GM12878 (cell line): ENCODE data around the gene MAML3. TPM values are rescaled to one million over a fixed set of nuclear protein-coding genes. Genes with fewer than 3 reads are reported as not detected.

ENCODE experiments used
- ATAC-seq: fragments of 200-7000 bp; cut with Tn5 transposase; 3 replicates; pipeline ENCODE4 v1.9.1; 2020; ENCODE audit warnings: mild to moderate bottlenecking, moderate library complexity
- BruUV-seq: library from RNA; stranded (reverse); fragments of 400-500 nt; replicated peaks from 2 replicates; lab custom pipeline; 2021; lab: Mats Ljungman, UMichigan
- CTCF ChIA-PET: fragments of 300-600 bp; sonication (Branson Sonifier 250); formaldehyde crosslinking; extraction: SDS; loops from one replicate; lab custom pipeline; 2021; ENCODE audit warnings: inconsistent platforms; lab: Yijun Ruan, JAX
- POLR2A ChIA-PET: fragments of 350-600 bp; formaldehyde crosslinking; extraction: SDS; loops from one replicate; lab custom pipeline; 2021; ENCODE audit warnings: inconsistent platforms; lab: Charles Lee
- RAD21 ChIA-PET: fragments of 300-600 bp; sonication (Branson Sonifier 250); formaldehyde crosslinking; loops from one replicate; lab custom pipeline; 2023; ENCODE audit warnings: antibody characterized with exemption; ENCODE audit not compliant: unreplicated experiment; lab: Charles Lee
- SMC1A ChIA-PET: fragments of 300-600 bp; sonication (Branson Sonifier 250); formaldehyde crosslinking; loops from one replicate; lab custom pipeline; 2023; ENCODE audit not compliant: unreplicated experiment, uncharacterized antibody; lab: Charles Lee
- DNase-seq: peaks from one replicate; pipeline ENCODE4 v3.0.0-alpha.2; 2011; ENCODE audit warnings: low read depth, low spot score
- FAIRE-seq: peaks from 3 replicates; lab custom pipeline; 2011; peaks lifted over from hg19 to GRCh38; lab: Jason Lieb, UNC
- H2AFZ ChIP-seq: 2 replicates; pipeline ENCODE4 v1.6.0; 2011; ENCODE audit warnings: low read depth, low read length, control low read depth; ENCODE audit not compliant: control insufficient read depth
- H3K27ac ChIP-seq: 2 replicates; pipeline ENCODE4 v1.5.1; 2011; ENCODE audit warnings: control low read depth; ENCODE audit not compliant: control insufficient read depth, insufficient read depth
- H3K27me3 ChIP-seq, 2 experiments: replicated peaks in 1 of 2; 2 replicates each; pipeline versions ENCODE4 v1.6.0 to v1.6.1; 2011; ENCODE audit warnings: low read length in 1 of 2; ENCODE audit not compliant: control insufficient read depth in 2 of 2, insufficient read depth in 2 of 2
- H3K36me3 ChIP-seq, 2 experiments: 2 replicates each; pipeline ENCODE4 v1.5.1; 2011; ENCODE audit warnings: low read length in 1 of 2; ENCODE audit not compliant: control insufficient read depth in 2 of 2, insufficient read depth in 2 of 2
- H3K4me1 ChIP-seq: 2 replicates; pipeline ENCODE4 v1.6.1; 2011; ENCODE audit warnings: mild to moderate bottlenecking, low read length, moderate library complexity, mixed read lengths; ENCODE audit not compliant: control insufficient read depth, insufficient read depth
- H3K4me2 ChIP-seq: 2 replicates; pipeline ENCODE4 v1.6.0; 2011; ENCODE audit warnings: control low read depth; ENCODE audit not compliant: control insufficient read depth, insufficient read depth
- H3K4me3 ChIP-seq: fragments of 200-600 bp; sonication (generic); 2 replicates; pipeline ENCODE4 v1.5.1; 2016
- H3K79me2 ChIP-seq: 2 replicates; pipeline ENCODE4 v1.6.0; 2011; ENCODE audit warnings: low read length; ENCODE audit not compliant: control insufficient read depth, insufficient read depth
- H3K9ac ChIP-seq: 2 replicates; pipeline ENCODE4 v1.8.0; 2011; ENCODE audit warnings: low read length, control low read depth, mixed read lengths; ENCODE audit not compliant: control insufficient read depth, insufficient read depth
- H3K9me3 ChIP-seq: replicated peaks from 3 replicates; pipeline ENCODE4 v1.5.1; 2011; ENCODE audit warnings: mild to moderate bottlenecking, low read length; ENCODE audit not compliant: control insufficient read depth, insufficient read depth
- H4K20me1 ChIP-seq: 2 replicates; pipeline ENCODE4 v1.6.0; 2011; ENCODE audit not compliant: control insufficient read depth, insufficient read depth
- BCL11A ChIP-seq: IDR thresholded peaks from 2 replicates; pipeline ENCODE4 v1.6.1; 2011; ENCODE audit warnings: low read depth, low read length
- BRCA1 ChIP-seq: IDR thresholded peaks from 2 replicates; pipeline ENCODE4 v1.6.1; 2011; ENCODE audit warnings: low read depth, low read length, improper control_type of control experiment
- E2F8 ChIP-seq: fragments of 450-650 bp; IDR thresholded peaks from 2 replicates; pipeline ENCODE4 v1.6.1; 2018; ENCODE audit warnings: mild to moderate bottlenecking, low read depth, moderate library complexity; ENCODE audit not compliant: partially characterized antibody
- MYB ChIP-seq: fragments of 150-350 bp; IDR thresholded peaks from 2 replicates; pipeline ENCODE4 v1.6.1; 2014; ENCODE audit warnings: mild to moderate bottlenecking, low read depth, low read length, borderline replicate concordance
- NFXL1 ChIP-seq: fragments of 450-650 bp; IDR thresholded peaks from 2 replicates; pipeline ENCODE4 v1.6.1; 2017; ENCODE audit warnings: antibody characterized with exemption, mild to moderate bottlenecking, borderline replicate concordance
- PAX8 ChIP-seq: fragments of 450-650 bp; IDR thresholded peaks from 2 replicates; pipeline ENCODE4 v1.6.1; 2017; ENCODE audit warnings: mild to moderate bottlenecking, moderate library complexity
- RAD51 ChIP-seq: fragments of 450-650 bp; IDR thresholded peaks from 2 replicates; pipeline ENCODE4 v1.6.1; 2016; ENCODE audit warnings: moderate library complexity, mild to moderate bottlenecking, inconsistent platforms
- RB1 ChIP-seq: fragments of 450-650 bp; formaldehyde crosslinking; IDR thresholded peaks from 2 replicates; pipeline ENCODE4 v1.6.1; 2017; ENCODE audit warnings: mild to moderate bottlenecking, borderline replicate concordance
- RBBP5 ChIP-seq: fragments of 200-600 bp; sonication (generic); conservative IDR thresholded peaks from 2 replicates; pipeline ENCODE4 v1.6.1; 2016
- REST ChIP-seq: IDR thresholded peaks from 2 replicates; pipeline ENCODE4 v1.6.1; 2012; ENCODE audit warnings: mild to moderate bottlenecking, low read depth, low read length
- SMC3 ChIP-seq: IDR thresholded peaks from 2 replicates; pipeline ENCODE4 v1.6.1; 2011; ENCODE audit warnings: low read length, improper control_type of control experiment, borderline replicate concordance
- TCF12 ChIP-seq: IDR thresholded peaks from 2 replicates; pipeline ENCODE4 v1.6.1; 2011; ENCODE audit warnings: low read depth, mild to moderate bottlenecking, low read length
- TCF3 ChIP-seq: IDR thresholded peaks from 2 replicates; pipeline ENCODE4 v1.6.1; 2012; ENCODE audit warnings: low read depth, mild to moderate bottlenecking, low read length, borderline replicate concordance; ENCODE audit not compliant: insufficient read depth
- USF1 ChIP-seq: IDR thresholded peaks from 2 replicates; pipeline ENCODE4 v1.6.1; 2011; ENCODE audit warnings: borderline replicate concordance, low read depth, mild to moderate bottlenecking, moderate library complexity, mixed read lengths, low read length; ENCODE audit not compliant: insufficient read depth; ENCODE audit errors: extremely low read length
- YBX1 ChIP-seq: fragments of 450-650 bp; IDR thresholded peaks from 2 replicates; pipeline ENCODE4 v1.6.1; 2016; ENCODE audit warnings: antibody characterized with exemption
- YY1 ChIP-seq: IDR thresholded peaks from 2 replicates; pipeline ENCODE4 v1.6.1; 2011; ENCODE audit warnings: low read depth, mild to moderate bottlenecking, low read length
- ZNF384 ChIP-seq: IDR thresholded peaks from 2 replicates; pipeline ENCODE4 v1.6.1; 2012; ENCODE audit warnings: low read depth, mild to moderate bottlenecking, low read length, improper control_type of control experiment, borderline replicate concordance
- WGBS: methylation state at CpG from one replicate; pipeline ENCODE4 v1.1.6; 2016; ENCODE audit warnings: low lambda C conversion rate; ENCODE audit not compliant: insufficient replicate concordance, insufficient coverage; ENCODE audit errors: missing lambda C conversion rate; 5-methylcytosine and 5-hydroxymethylcytosine counted together
- in situ Hi-C: fragments of 300-500 bp; cut with MboI; formaldehyde crosslinking; loops from 9 replicates; pipeline ENCODE4 v1.14.3; 2018; ENCODE audit warnings: mixed read lengths
- intact Hi-C: fragments of 100-400 bp; cut with micrococcal nuclease; formaldehyde crosslinking; loops from one replicate; pipeline ENCODE4 v1.14.2; 2022; ENCODE audit not compliant: unreplicated experiment
- polyA plus RNA-seq, 11 experiments: library from polyadenylated mRNA; depleted of rRNA in 4 of 11; unstranded in 6 of 11; stranded (reverse) in 5 of 11; fragments of >200 nt; fragmentation: Nextera tagmentation in 4 of 11; fragmentation: Illumina TruSeq in 1 of 11; extraction: Ambion mirVana in 4 of 11; extraction: Trizol in 1 of 11; gene quantifications; 1 replicate in 1 of 11; 2 replicates in 10 of 11; pipeline versions ENCODE4 v1.2.1 to v1.2.3, GENCODE V29; 2011 to 2016; ENCODE audit warnings: inconsistent platforms in 2 of 11, missing spikeins in 2 of 11, low read depth in 1 of 11
- total RNA-seq, 4 experiments: library from RNA; depleted of rRNA in 3 of 4; stranded (reverse); fragments of >200 nt in 3 of 4; fragmentation: Illumina TruSeq in 1 of 4; extraction: Trizol in 1 of 4; gene quantifications; 2 replicates each; pipeline versions ENCODE4 v1.2.1 to v1.2.3, GENCODE V29; 2013 to 2021

MAML3 gene
- total and polyA plus RNA-seq, 10 of the 15 experiments (the other 5 are each of a cell fraction or from before 2014, with no cell fraction given): under 0.01 to 0.53 (median 0.06) TPM; not detected in 2

GRCh38 chr4:139920486-139921002 lies 233.4 kb downstream of the MAML3 start:
- Histone ChIP-seq H2AFZ (no peak overlapping the region), H3K27me3 (peaks cover 0 to 3% of the 10 kb centered on the region in 2 experiments; a peak in 3 of 4 replicates), H3K79me2 (no peaks in the 10 kb centered on the region), H3K9me3 (no peaks in the 10 kb centered on the region), H3K9ac (no peak overlapping the region)
- intact Hi-C loops: no loop called here
- TF ChIP-seq BRCA1: no peak
- TF ChIP-seq SMC3: no peak
- no peak for TF ChIP-seq MYB
- TF ChIP-seq YY1: no peak
- no peak for TF ChIP-seq RB1
- TF ChIP-seq TCF12: no peak
- TF ChIP-seq RAD51: no peak
- TF ChIP-seq USF1: no peak
- no peak for TF ChIP-seq E2F8
- no peak for TF ChIP-seq BCL11A
- no peak for TF ChIP-seq NFXL1
- no peak for TF ChIP-seq YBX1
- no peak for TF ChIP-seq RBBP5
- no peak for TF ChIP-seq ZNF384
- no peak for TF ChIP-seq REST
- TF ChIP-seq TCF3: no peak
- no peak for TF ChIP-seq PAX8
- TF ChIP-seq, all 136 proteins: peak for 0
- FAIRE-seq (no peak), DNase-seq (no peak), ATAC-seq (no peak)
- in situ Hi-C loops: no loop called here
- Histone ChIP-seq H3K4me2 (no peak overlapping the region), H4K20me1 (no peaks in the 10 kb centered on the region), H3K4me3 (no peak overlapping the region), H3K27ac (no peak overlapping the region), H3K36me3 (no peaks in the 10 kb centered on the region), H3K4me1 (no peaks in the 10 kb centered on the region)
- POLR2A ChIA-PET: no interaction called here
- SMC1A ChIA-PET: no interaction called here
- no TSS peak for BruUV-seq
- RAD21 ChIA-PET: no interaction called here
- CTCF ChIA-PET: no interaction called here
- WGBS: 14% methylated on average over 3 of the region's 3 CpGs
